AG20443 (cell line): ENCODE data around the gene TTC28.
A peak's percentile ranks its signal among the peaks of the same experiment; 100 is the strongest.
"Not testable (repeated sequence)": the region's sequence is repeated elsewhere in the genome, so short reads cannot be mapped to it uniquely, and the experiment has no call there.

Experiments
- DNase-seq: peaks from one replicate; pipeline ENCODE4 v3.0.0; 2012; ENCODE audit warnings: low spot score, mixed read lengths

TTC28 gene

GRCh38 chr22:28223826-28224225, 455.8 kb downstream of the TTC28 start:
- DNase-seq = no peak

GRCh38 chr22:28222976-28223745, 456.5 kb downstream of the TTC28 start:
- peak; percentile 60 for DNase-seq

GRCh38 chr22:28222571-28222970, 457.1 kb downstream of the TTC28 start:
- DNase-seq = no peak

- no peak for DNase-seq
Observed at GRCh38 chr22:28222052-28222451, 457.6 kb downstream of the TTC28 start.

- no peak for DNase-seq
Observed at GRCh38 chr22:28220626-28221363, 458.8 kb downstream of the TTC28 start.

GRCh38 chr22:28217277-28217676, 462.4 kb downstream of the TTC28 start:
- no peak for DNase-seq

- DNase-seq = not testable (repeated sequence)
Observed at GRCh38 chr22:28214750-28215149, 464.9 kb downstream of the TTC28 start.

GRCh38 chr22:28209457-28209856, 470.2 kb downstream of the TTC28 start:
- DNase-seq = not testable (repeated sequence)

- DNase-seq = no peak
Observed at GRCh38 chr22:28208787-28209186, 470.9 kb downstream of the TTC28 start.

GRCh38 chr22:28208036-28208435, 471.6 kb downstream of the TTC28 start:
- DNase-seq = no peak

GRCh38 chr22:28207281-28208030, 472.2 kb downstream of the TTC28 start:
- DNase-seq = peak; percentile 31

GRCh38 chr22:28205926-28206325, 473.7 kb downstream of the TTC28 start:
- DNase-seq = no peak

- DNase-seq = no peak
Observed at GRCh38 chr22:28204382-28204781, 475.3 kb downstream of the TTC28 start.

- no peak for DNase-seq
Observed at GRCh38 chr22:28203286-28203685, 476.4 kb downstream of the TTC28 start.

- DNase-seq = no peak
Observed at GRCh38 chr22:28198692-28199091, 480.9 kb downstream of the TTC28 start.

GRCh38 chr22:28191571-28191970, 488.1 kb downstream of the TTC28 start:
- not testable (repeated sequence) for DNase-seq

GRCh38 chr22:28188178-28188879, 491.3 kb downstream of the TTC28 start:
- no peak for DNase-seq

- no peak for DNase-seq
Observed at GRCh38 chr22:28187612-28188011, 492.0 kb downstream of the TTC28 start.

- DNase-seq = no peak
Observed at GRCh38 chr22:28186641-28187040, 493.0 kb downstream of the TTC28 start.

GRCh38 chr22:28185130-28185529, 494.5 kb downstream of the TTC28 start:
- DNase-seq = no peak

GRCh38 chr22:28183078-28183860, 496.4 kb downstream of the TTC28 start:
- DNase-seq = no peak
